OCI-LY7 (cell line): ENCODE results near the gene TSPAN13. TPM values are rescaled to one million over a fixed set of nuclear protein-coding genes. Genes with fewer than 3 reads are reported as not detected.

ENCODE experiments used
- BruUV-seq: library from RNA; stranded (reverse); fragments of 400-500 nt; replicated peaks from 2 replicates; lab custom pipeline; 2021; lab: Mats Ljungman, UMichigan
- CTCF ChIA-PET: fragments of 300-600 bp; sonication (Branson Sonifier 250); formaldehyde crosslinking; loops from one replicate; lab custom pipeline; 2022; ENCODE audit warnings: antibody characterized with exemption; ENCODE audit not compliant: unreplicated experiment; lab: Charles Lee
- POLR2A ChIA-PET: fragments of 300-600 bp; sonication (Branson Sonifier 250); formaldehyde crosslinking; loops from one replicate; lab custom pipeline; 2022; ENCODE audit warnings: antibody characterized with exemption; lab: Charles Lee
- DNase-seq: peaks from one replicate; pipeline ENCODE4 v3.0.0-alpha.2; 2015; ENCODE audit warnings: low spot score
- H2AFZ ChIP-seq: fragments of 200-600 bp; sonication (generic), shearing (Covaris generic); 2 replicates; pipeline ENCODE4 v1.6.1; 2014; ENCODE audit warnings: mild to moderate bottlenecking, antibody characterized with exemption, low read length, moderate library complexity
- H3K27ac ChIP-seq: fragments of 200-600 bp; sonication (generic); 2 replicates; pipeline ENCODE4 v1.5.1; 2014; ENCODE audit warnings: mixed run types, low read depth, mild to moderate bottlenecking, moderate library complexity, low read length, inconsistent platforms; ENCODE audit not compliant: poor library complexity, severe bottlenecking
- H3K36me3 ChIP-seq: fragments of 200-600 bp; sonication (generic); 2 replicates; pipeline ENCODE4 v1.6.1; 2014; ENCODE audit warnings: mild to moderate bottlenecking, antibody characterized with exemption, low read length, moderate library complexity, mixed read lengths; ENCODE audit not compliant: insufficient read depth
- H3K4me1 ChIP-seq: fragments of 200-600 bp; sonication (generic); 2 replicates; pipeline ENCODE4 v1.5.1; 2014; ENCODE audit warnings: mild to moderate bottlenecking, low read length; ENCODE audit not compliant: insufficient read depth, poor library complexity, severe bottlenecking
- H3K4me2 ChIP-seq: fragments of 200-600 bp; sonication (generic); 2 replicates; pipeline ENCODE4 v1.6.1; 2014; ENCODE audit warnings: mild to moderate bottlenecking, low read length
- H3K4me3 ChIP-seq: fragments of 200-600 bp; sonication (generic); 2 replicates; pipeline ENCODE4 v1.5.1; 2014; ENCODE audit warnings: mild to moderate bottlenecking, low read depth, low read length; ENCODE audit not compliant: poor library complexity, severe bottlenecking
- H3K79me2 ChIP-seq: fragments of 200-600 bp; sonication (generic); 2 replicates; pipeline ENCODE4 v1.6.1; 2016; ENCODE audit warnings: low read depth, mild to moderate bottlenecking, low read length, moderate library complexity, mixed read lengths; ENCODE audit not compliant: insufficient read depth
- H3K9me2 ChIP-seq: fragments of 200-600 bp; sonication (generic); 2 replicates; pipeline ENCODE4 v1.6.1; 2016; ENCODE audit warnings: mild to moderate bottlenecking, low read length, mixed read lengths; ENCODE audit not compliant: insufficient read depth
- H3K9me3 ChIP-seq: fragments of 200-600 bp; sonication (generic); 2 replicates; pipeline ENCODE4 v1.6.1; 2014; ENCODE audit warnings: mild to moderate bottlenecking, mixed run types, low read length, mixed read lengths
- H4K20me1 ChIP-seq: fragments of 200-600 bp; sonication (generic); 2 replicates; pipeline ENCODE4 v1.6.1; 2014; ENCODE audit warnings: mild to moderate bottlenecking, antibody characterized with exemption, low read length, moderate library complexity, mixed read lengths; ENCODE audit not compliant: insufficient read depth
- CTCF ChIP-seq: fragments of 200-600 bp; sonication (generic); conservative IDR thresholded peaks from 2 replicates; pipeline ENCODE4 v1.5.1; 2014; ENCODE audit warnings: mild to moderate bottlenecking, antibody characterized with exemption, low read length, moderate library complexity, mixed read lengths
- EZH2phosphoT487 ChIP-seq: fragments of 200-600 bp; sonication (generic); IDR thresholded peaks from 2 replicates; pipeline ENCODE4 v1.6.1; 2018; ENCODE audit warnings: low read depth, borderline replicate concordance, mild to moderate bottlenecking, mixed run types, antibody characterized with exemption, low read length, moderate library complexity, mixed read lengths
- intact Hi-C: fragments of 100-400 bp; cut with micrococcal nuclease; formaldehyde crosslinking; loops from one replicate; pipeline ENCODE4 v1.10.0; 2022; ENCODE audit not compliant: unreplicated experiment
- total RNA-seq, 2 experiments: library from RNA; depleted of rRNA in 1 of 2; stranded (reverse); fragments of >200 nt in 1 of 2; shearing (Covaris generic) in 1 of 2; gene quantifications; 2 replicates each; pipeline ENCODE4 v1.2.3, GENCODE V29; 2014 to 2022

Gene TSPAN13
- total RNA-seq, 2 experiments from 2014 or later: 5.0 to 12.2 TPM

- Histone ChIP-seq H3K4me3 (no peak overlapping the region), H3K36me3 (no peaks in the 10 kb centered on the region), H3K9me3 (no peaks in the 10 kb centered on the region), H3K4me2 (no peak overlapping the region), H4K20me1 (no peaks in the 10 kb centered on the region), H2AFZ (no peak overlapping the region), H3K9me2 (no peaks in the 10 kb centered on the region), H3K27ac (no peak overlapping the region), H3K79me2 (no peaks in the 10 kb centered on the region), H3K4me1 (no peaks in the 10 kb centered on the region)
- DNase-seq: no peak
- TF ChIP-seq CTCF (no peak), EZH2phosphoT487 (no peak)
- no TSS peak for BruUV-seq
- ChIA-PET POLR2A (interaction anchor here (0.7 to 1.0 kb wide), 2 partner anchors 13 to 36 kb away, joined by 3 to 6 read pairs; no protein-coding TSS in a partner anchor), CTCF (no interaction called here)
- intact Hi-C loops: no loop called here
Measured at GRCh38 chr7:16743236-16743635, 10.3 kb upstream of the TSPAN13 start.

- H4K20me1 ChIP-seq: no peaks in the 10 kb centered on the region
- intact Hi-C loops: no loop called here
- TF ChIP-seq CTCF: no peak
- TF ChIP-seq EZH2phosphoT487: no peak
- no peak overlapping the region for H3K27ac ChIP-seq
- no peak for DNase-seq
- no peaks in the 10 kb centered on the region for H3K9me3 ChIP-seq
- no peaks in the 10 kb centered on the region for H3K79me2 ChIP-seq
- ChIA-PET POLR2A (no interaction called here), CTCF (no interaction called here)
- no peak overlapping the region for H3K4me2 ChIP-seq
- no peaks in the 10 kb centered on the region for H3K9me2 ChIP-seq
- H3K4me3 ChIP-seq: no peak overlapping the region
- H3K36me3 ChIP-seq: no peaks in the 10 kb centered on the region
- BruUV-seq: no TSS peak
- H2AFZ ChIP-seq: no peak overlapping the region
- no peaks in the 10 kb centered on the region for H3K4me1 ChIP-seq
Measured at GRCh38 chr7:16744518-16745250, 8.9 kb upstream of the TSPAN13 start.

- Histone ChIP-seq H3K9me3 (no peaks in the 10 kb centered on the region), H3K27ac (no peak overlapping the region), H3K9me2 (no peaks in the 10 kb centered on the region), H4K20me1 (no peaks in the 10 kb centered on the region), H3K4me2 (no peak overlapping the region), H3K4me3 (no peak overlapping the region), H3K36me3 (no peaks in the 10 kb centered on the region), H2AFZ (no peak overlapping the region), H3K4me1 (no peaks in the 10 kb centered on the region), H3K79me2 (no peaks in the 10 kb centered on the region)
- ChIA-PET CTCF (no interaction called here), POLR2A (interaction anchor here (0.7 kb wide), 1 partner anchor 67 kb away, joined by 3 read pairs; no protein-coding TSS in a partner anchor)
- DNase-seq: no peak
- BruUV-seq: no TSS peak
- intact Hi-C loops: no loop called here
- TF ChIP-seq CTCF: no peak
- no peak for TF ChIP-seq EZH2phosphoT487
Measured at GRCh38 chr7:16745645-16746044, 7.9 kb upstream of the TSPAN13 start.
